Testis (tissue), 3 donors: ENCODE data around the gene RDX. TPM values are rescaled to one million over a fixed set of nuclear protein-coding genes. Genes with fewer than 3 reads are reported as not detected.

Experiments
- DNase-seq: peaks from one replicate; pipeline ENCODE4 v3.0.0-alpha.2; 2019
- H3K27ac ChIP-seq, 2 donors: fragments of 200-600 bp; sonication (generic); one replicate each; pipeline ENCODE4 v1.5.1; 2019
- H3K27me3 ChIP-seq: fragments of 200-600 bp; sonication (generic); one replicate; pipeline ENCODE4 v1.5.1; 2019
- H3K36me3 ChIP-seq: fragments of 200-600 bp; sonication (generic); one replicate; pipeline ENCODE4 v1.5.1; 2017; ENCODE audit warnings: low read depth; ENCODE audit errors: missing control alignments
- H3K4me1 ChIP-seq: fragments of 200-600 bp; sonication (generic); one replicate; pipeline ENCODE4 v1.5.1; 2019
- H3K4me3 ChIP-seq, 2 donors: fragments of 200-600 bp; sonication (generic); one replicate each; pipeline ENCODE4 v1.5.1; 2017 to 2019
- H3K9me3 ChIP-seq: fragments of 200-600 bp; sonication (generic); one replicate; pipeline ENCODE4 v1.5.1; 2017
- CTCF ChIP-seq, 3 experiments: fragments of 450-650 bp in 2 of 3; fragments of 200-600 bp in 1 of 3; sonication (generic) in 1 of 3; IDR thresholded peaks; one replicate each; pipeline ENCODE4 v1.5.1; 2016 to 2019; ENCODE audit warnings: antibody characterized with exemption in 3 of 3, mild to moderate bottlenecking in 2 of 3, moderate library complexity in 1 of 3
- POLR2A ChIP-seq: fragments of 450-650 bp; IDR thresholded peaks from one replicate; pipeline ENCODE4 v1.6.1; 2017; ENCODE audit warnings: antibody characterized with exemption, mild to moderate bottlenecking, moderate library complexity
- WGBS, 2 donors: methylation state at CpG; one replicate each; pipeline ENCODE4 v1.1.5; 2018; 5-methylcytosine and 5-hydroxymethylcytosine counted together
- intact Hi-C: fragments of 100-400 bp; cut with DNase I; formaldehyde crosslinking; loops from one replicate; pipeline ENCODE4 v1.15.1; 2023; ENCODE audit warnings: low total_unique reads
- polyA plus RNA-seq: library from polyadenylated mRNA; stranded (reverse); fragments of 350-450 nt; fragmentation: Illumina TruSeq; extraction: RNeasy Lipid Tissue Mini Kit (QIAGEN cat#74804); gene quantifications from one replicate; pipeline ENCODE4 v1.2.3, GENCODE V29; 2014; ENCODE audit warnings: low read depth, low replicate concordance; ENCODE audit not compliant: insufficient read depth
- total RNA-seq, 2 donors: library from RNA; depleted of rRNA; stranded (reverse); fragments of >200 nt; gene quantifications; one replicate each; pipeline ENCODE4 v1.2.3, GENCODE V29; 2016

RDX gene
- total and polyA plus RNA-seq, 3 donors from 2014 or later: 39.8 to 170 (median 144) TPM

- Histone ChIP-seq H3K4me3 (no peak overlapping the region), H3K9me3 (no peaks in the 10 kb centered on the region), H3K27ac (no peak overlapping the region), H3K36me3 (no peaks in the 10 kb centered on the region), H3K4me1 (peaks cover 4% of the 10 kb centered on the region), H3K27me3 (no peaks in the 10 kb centered on the region)
- DNase-seq: no peak
- no peak for TF ChIP-seq POLR2A
- intact Hi-C loops: no loop called here
- WGBS, 2 donors: 89 to 90% methylated on average over 7 of the region's 7 CpGs
Observed at GRCh38 chr11:110269996-110270395, 26.4 kb downstream of the RDX start.

- no peak for DNase-seq
- Histone ChIP-seq H3K4me1 (peaks cover 4% of the 10 kb centered on the region), H3K9me3 (no peaks in the 10 kb centered on the region), H3K4me3 (no peak overlapping the region), H3K27me3 (no peaks in the 10 kb centered on the region), H3K36me3 (no peaks in the 10 kb centered on the region), H3K27ac (no peak overlapping the region)
- intact Hi-C loops: no loop called here
- WGBS, 2 donors: 90 to 96% methylated on average over 1 of the region's 1 CpG
- TF ChIP-seq CTCF (IDR thresholded peaks at IDR 0.05) (no peak), POLR2A (no peak)
Observed at GRCh38 chr11:110268441-110268840, 28.0 kb downstream of the RDX start.

DNA sequence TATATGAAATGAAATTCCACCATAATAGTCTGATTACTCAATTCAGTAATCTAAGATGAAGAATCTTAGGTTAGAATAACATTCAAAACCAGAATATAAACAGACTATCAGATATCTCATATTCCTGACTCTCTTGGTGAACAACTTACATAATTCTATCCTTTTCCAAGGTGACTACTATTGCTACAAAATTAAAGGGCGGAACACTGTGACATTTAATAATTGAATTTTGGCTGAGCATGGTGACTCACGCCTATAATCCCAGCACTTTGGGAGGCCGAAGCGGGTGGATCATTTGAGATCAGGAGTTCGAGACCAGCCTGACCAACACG lies 34.4 kb downstream of the RDX start:
- intact Hi-C loops: no loop called here
- Histone ChIP-seq H3K27me3 (no peaks in the 10 kb centered on the region), H3K4me3 (no peak overlapping the region), H3K4me1 (no peaks in the 10 kb centered on the region), H3K9me3 (no peaks in the 10 kb centered on the region), H3K36me3 (no peaks in the 10 kb centered on the region), H3K27ac (no peak overlapping the region)
- 91 to 95% methylated on average over 6 of the region's 6 CpGs for WGBS, 2 donors
- no peak for DNase-seq
- TF ChIP-seq POLR2A (no peak), CTCF (IDR thresholded peaks at IDR 0.05) (no peak)

GRCh38 chr11:110261195-110262071 lies 35.0 kb downstream of the RDX start:
- Histone ChIP-seq H3K9me3 (no peaks in the 10 kb centered on the region), H3K36me3 (no peaks in the 10 kb centered on the region), H3K27me3 (no peaks in the 10 kb centered on the region), H3K27ac (no peak overlapping the region), H3K4me1 (no peaks in the 10 kb centered on the region), H3K4me3 (no peak overlapping the region)
- intact Hi-C loops: no loop called here
- TF ChIP-seq POLR2A (no peak), CTCF (IDR thresholded peaks at IDR 0.05) (no peak)
- WGBS, 2 donors: 88 to 91% methylated on average over 2 of the region's 2 CpGs
- no peak for DNase-seq

GRCh38 chr11:110253525-110253924 lies 42.9 kb downstream of the RDX start:
- no peak overlapping the region for H3K27ac ChIP-seq
- no peaks in the 10 kb centered on the region for H3K9me3 ChIP-seq
- no peak overlapping the region for H3K4me3 ChIP-seq
- intact Hi-C loops: no loop called here
- no peaks in the 10 kb centered on the region for H3K4me1 ChIP-seq
- no peak for DNase-seq
- no peak for TF ChIP-seq CTCF (IDR thresholded peaks at IDR 0.05)
- no peak for TF ChIP-seq POLR2A
- 54 to 59% methylated on average over 3 of the region's 3 CpGs for WGBS, 2 donors
- H3K27me3 ChIP-seq: no peaks in the 10 kb centered on the region
- no peaks in the 10 kb centered on the region for H3K36me3 ChIP-seq
